Measurements from ENCODE around the gene CDK5R2.
"Not testable (repeated sequence)": the region's sequence is repeated elsewhere in the genome, so short reads cannot be mapped to it uniquely, and the experiment has no call there.

Gene CDK5R2

GRCh38 chr2:218959141-218959731 is at the start of gene CDK5R2:
TSS of gene CDK5R2 (plus strand) at chr2:218959666. CDS start at chr2:218959821, 155 bp downstream.
- in situ Hi-C loops (cut with MboI; ENCODE audit: low sequenced_read_pairs) = no loop called here

DNA sequence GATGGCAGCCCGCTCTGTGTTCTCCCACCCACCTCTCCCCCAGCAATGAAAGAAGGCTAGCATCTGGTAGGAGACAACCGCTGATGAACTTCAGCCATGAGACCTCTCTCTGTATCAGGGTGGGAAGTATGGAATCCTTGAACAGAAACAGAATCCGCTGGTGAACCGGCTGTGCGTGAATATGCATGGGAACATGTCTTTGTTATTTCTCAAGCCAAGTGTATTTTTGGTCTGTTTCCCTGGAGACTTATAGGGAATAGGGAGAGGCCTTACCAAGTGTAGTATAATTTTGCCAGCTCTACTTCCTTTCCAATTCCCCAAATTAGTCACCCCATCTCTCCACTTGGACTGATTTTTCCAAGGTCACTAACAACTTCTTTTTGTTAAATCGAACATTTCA is 48.7 kb upstream of the CDK5R2 start:
- in situ Hi-C loops (cut with MboI; ENCODE audit: low sequenced_read_pairs) = no loop called here

GRCh38 chr2:218920504-218920903 is 39.0 kb upstream of the CDK5R2 start:
- in situ Hi-C loops (cut with MboI; ENCODE audit: low sequenced_read_pairs) = no loop called here

DNA sequence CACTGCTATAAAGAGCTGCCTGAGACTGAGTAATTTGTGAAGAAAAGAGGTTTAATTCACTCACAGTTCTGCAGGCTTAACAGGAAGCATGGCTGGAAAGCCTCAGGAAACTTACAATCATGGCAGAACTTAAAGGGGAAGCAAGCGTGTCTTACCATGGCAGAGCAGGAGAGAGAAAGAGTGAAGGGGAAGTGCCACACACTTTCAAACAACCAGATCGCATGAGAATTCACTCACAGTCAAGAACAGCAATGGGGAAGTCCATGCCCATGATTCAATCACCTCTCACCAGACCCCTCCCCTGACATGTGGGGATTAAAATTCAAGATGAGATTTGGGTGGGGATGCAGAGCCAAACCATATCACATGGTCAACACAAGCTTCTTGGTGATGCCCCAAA is 34.7 kb upstream of the CDK5R2 start:
- in situ Hi-C loops (cut with MboI; ENCODE audit: low sequenced_read_pairs) = no loop called here

- in situ Hi-C loops (cut with MboI; ENCODE audit: low sequenced_read_pairs) = no loop called here
Measured at GRCh38 chr2:218925434-218925833, 34.0 kb upstream of the CDK5R2 start.

- in situ Hi-C loops (cut with MboI; ENCODE audit: low sequenced_read_pairs) = no loop called here
Measured at GRCh38 chr2:218927422-218927821, 32.0 kb upstream of the CDK5R2 start.

DNA sequence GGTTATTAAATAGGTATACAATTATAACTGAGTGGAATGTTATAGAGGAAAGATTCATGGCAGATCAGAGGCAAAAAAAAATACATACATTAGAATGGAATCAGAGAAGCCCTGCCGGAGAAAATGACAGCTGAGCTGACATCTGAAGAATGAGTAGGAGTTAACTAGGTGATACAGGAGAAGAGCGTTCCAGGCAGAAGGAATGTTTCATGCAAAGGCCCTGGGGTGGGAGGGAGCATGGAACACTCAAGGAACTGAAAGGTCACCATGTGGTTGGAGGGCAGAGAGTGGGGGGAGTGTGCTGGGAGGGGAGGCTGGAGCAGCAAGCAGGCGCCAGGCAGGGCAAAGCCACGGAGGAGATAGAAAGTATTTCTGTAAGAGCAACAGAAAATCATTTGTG is 31.6 kb upstream of the CDK5R2 start:
- in situ Hi-C loops (cut with MboI; ENCODE audit: low sequenced_read_pairs) = no loop called here

GRCh38 chr2:218930488-218930887 is 29.0 kb upstream of the CDK5R2 start:
- in situ Hi-C loops (cut with MboI; ENCODE audit: low sequenced_read_pairs) = not testable (repeated sequence)

DNA sequence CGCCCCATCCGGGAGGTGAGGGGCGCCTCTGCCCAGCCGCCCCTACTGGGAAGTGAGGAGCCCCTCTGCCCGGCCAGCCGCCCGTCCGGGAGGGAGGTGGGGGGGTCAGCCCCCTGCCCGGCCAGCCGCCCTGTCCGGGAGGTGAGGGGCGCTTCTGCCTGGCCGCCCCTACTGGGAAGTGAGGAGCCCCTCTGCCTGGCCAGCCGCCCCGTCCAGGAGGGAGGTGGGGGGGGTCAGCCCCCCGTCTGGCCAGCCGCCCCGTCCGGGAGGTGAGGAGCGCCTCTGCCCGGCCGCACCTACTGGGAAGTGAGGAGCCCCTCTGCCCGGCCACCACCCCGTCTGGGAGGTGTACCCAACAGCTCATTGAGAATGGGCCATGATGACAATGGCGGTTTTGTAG is 27.7 kb upstream of the CDK5R2 start:
- in situ Hi-C loops (cut with MboI; ENCODE audit: low sequenced_read_pairs) = not testable (repeated sequence)

- in situ Hi-C loops (cut with MboI; ENCODE audit: low sequenced_read_pairs) = no loop called here
Measured at GRCh38 chr2:218944759-218945404, 14.6 kb upstream of the CDK5R2 start.

DNA sequence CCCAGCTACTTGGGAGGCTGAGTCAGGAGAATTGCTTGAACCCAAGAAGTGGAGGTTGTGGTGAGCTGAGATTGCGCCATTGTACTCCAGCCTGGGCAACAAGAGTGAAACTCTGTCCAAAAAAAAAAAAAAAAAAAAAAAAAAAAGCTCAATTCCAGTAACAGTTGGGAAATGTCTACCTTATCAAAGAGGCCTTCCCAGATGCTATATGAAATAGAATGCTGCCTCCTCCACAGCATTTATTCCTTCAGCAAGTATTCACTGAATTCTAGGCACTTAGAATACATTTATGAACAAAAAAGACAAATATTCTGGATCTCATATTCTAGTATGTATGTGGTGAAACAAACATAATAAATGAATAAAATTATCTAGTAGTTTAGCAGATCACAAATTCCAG is 12.8 kb upstream of the CDK5R2 start:
- in situ Hi-C loops (cut with MboI; ENCODE audit: low sequenced_read_pairs) = no loop called here

GRCh38 chr2:218952160-218952559 is 7.3 kb upstream of the CDK5R2 start:
- in situ Hi-C loops (cut with MboI; ENCODE audit: low sequenced_read_pairs) = no loop called here

GRCh38 chr2:218953366-218953954 is 6.0 kb upstream of the CDK5R2 start:
- in situ Hi-C loops (cut with MboI; ENCODE audit: low sequenced_read_pairs) = no loop called here

DNA sequence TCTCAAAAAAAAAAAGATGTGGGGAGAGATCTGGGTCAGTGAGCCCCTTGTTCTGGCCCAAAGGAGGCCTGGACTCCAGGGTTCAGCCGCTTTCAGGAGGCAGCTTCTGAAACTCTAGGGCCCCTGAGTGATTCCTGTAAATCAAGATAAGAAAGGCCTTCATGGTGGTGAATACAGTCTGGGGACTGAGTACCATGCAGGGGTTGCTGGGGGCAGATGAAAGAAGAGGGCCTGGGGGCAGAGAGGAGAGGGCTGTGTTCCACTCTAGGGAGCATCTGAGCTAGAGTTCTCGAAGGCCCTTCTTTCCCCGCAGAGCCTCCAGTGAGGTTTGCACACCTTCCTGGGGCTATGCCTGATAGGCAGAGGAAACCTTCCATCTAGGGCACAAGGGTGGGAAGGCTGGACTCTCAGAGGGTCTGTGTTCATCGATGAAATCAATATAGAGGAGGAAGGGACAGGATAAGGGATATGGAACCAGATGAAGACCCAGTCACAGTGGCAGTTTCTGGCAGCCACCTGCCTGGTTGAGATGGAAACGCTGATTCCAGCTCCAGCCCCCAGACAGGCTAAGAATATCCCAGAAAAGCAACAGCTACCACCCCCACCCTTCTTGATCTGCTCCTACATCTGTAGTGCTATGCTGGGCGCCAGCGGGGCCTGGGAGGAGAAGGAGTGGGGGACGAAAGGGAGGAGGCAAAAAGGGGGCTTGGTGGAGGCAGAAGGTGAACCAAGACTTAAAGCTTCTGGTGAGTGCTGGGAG is 4.7 kb upstream of the CDK5R2 start:
- in situ Hi-C loops (cut with MboI; ENCODE audit: low sequenced_read_pairs) = no loop called here

- in situ Hi-C loops (cut with MboI; ENCODE audit: low sequenced_read_pairs) = no loop called here
Measured at GRCh38 chr2:218956039-218956438, 3.4 kb upstream of the CDK5R2 start.

DNA sequence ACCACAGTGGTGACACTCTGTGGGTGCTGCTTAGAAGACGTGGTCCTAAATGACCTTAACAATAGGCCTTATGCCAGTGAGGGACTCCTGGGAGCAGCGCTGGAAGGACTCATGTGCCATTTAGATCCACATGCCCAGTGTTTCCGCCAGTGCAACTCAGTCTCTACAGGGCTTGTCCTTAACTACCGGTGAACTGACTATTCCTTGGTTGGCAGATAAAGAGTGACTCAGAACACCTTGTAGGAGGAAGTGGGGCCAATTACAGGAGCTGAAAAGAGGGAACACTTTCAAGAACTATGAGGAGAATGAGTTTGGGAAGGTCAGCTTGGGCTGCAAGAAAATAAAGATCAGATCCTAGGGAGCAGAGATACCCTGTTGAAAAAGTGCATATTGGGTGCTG is 1.8 kb upstream of the CDK5R2 start:
- in situ Hi-C loops (cut with MboI; ENCODE audit: low sequenced_read_pairs) = no loop called here

- in situ Hi-C loops (cut with MboI; ENCODE audit: low sequenced_read_pairs) = no loop called here
Measured at GRCh38 chr2:218958276-218958675, 1.2 kb upstream of the CDK5R2 start.

- in situ Hi-C loops (cut with MboI; ENCODE audit: low sequenced_read_pairs) = no loop called here
Measured at GRCh38 chr2:218959761-218960308, 369 bp downstream of the CDK5R2 start.

DNA sequence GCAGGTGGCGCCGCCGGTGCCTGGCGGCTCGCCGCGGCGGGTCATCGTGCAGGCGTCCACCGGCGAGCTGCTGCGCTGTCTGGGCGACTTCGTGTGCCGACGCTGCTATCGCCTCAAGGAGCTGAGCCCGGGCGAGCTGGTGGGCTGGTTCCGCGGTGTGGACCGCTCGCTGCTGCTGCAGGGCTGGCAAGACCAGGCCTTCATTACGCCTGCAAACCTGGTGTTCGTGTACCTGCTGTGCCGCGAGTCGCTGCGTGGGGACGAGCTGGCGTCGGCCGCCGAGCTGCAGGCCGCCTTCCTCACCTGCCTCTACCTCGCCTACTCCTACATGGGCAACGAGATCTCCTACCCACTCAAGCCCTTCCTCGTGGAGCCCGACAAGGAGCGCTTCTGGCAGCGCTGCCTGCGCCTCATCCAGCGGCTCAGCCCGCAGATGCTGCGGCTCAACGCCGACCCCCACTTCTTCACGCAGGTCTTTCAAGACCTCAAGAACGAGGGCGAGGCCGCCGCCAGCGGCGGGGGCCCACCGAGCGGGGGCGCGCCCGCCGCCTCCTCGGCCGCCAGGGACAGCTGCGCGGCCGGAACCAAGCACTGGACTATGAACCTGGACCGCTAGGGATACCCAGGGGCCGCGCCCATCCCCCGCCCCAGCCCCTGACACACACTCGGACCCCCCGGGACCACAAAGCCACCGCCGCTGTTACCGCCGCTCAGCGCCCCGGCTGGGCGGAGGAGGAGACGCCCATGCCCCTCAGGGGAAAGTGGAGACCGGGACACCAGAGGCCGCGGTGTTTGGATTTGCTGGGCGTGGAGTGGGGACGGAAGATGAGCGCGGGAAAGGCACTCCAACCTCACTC is 1.1 kb downstream of the CDK5R2 start:
- in situ Hi-C loops (cut with MboI; ENCODE audit: low sequenced_read_pairs) = no loop called here

GRCh38 chr2:218961229-218961628 is 1.8 kb downstream of the CDK5R2 start:
- in situ Hi-C loops (cut with MboI; ENCODE audit: low sequenced_read_pairs) = no loop called here
